Stimulated activated CD8-positive, alpha-beta memory T cell treated with anti-CD3 and anti-CD28 coated beads, Interleukin-15, amount 100 ng/mL, for 1 hour (primary cell): ENCODE measurements around the gene PDGFD.

Source experiments
- DNase-seq: peaks from one replicate; pipeline ENCODE4 v3.0.0-alpha.2; 2020; ENCODE audit warnings: low read depth

PDGFD gene

DNA sequence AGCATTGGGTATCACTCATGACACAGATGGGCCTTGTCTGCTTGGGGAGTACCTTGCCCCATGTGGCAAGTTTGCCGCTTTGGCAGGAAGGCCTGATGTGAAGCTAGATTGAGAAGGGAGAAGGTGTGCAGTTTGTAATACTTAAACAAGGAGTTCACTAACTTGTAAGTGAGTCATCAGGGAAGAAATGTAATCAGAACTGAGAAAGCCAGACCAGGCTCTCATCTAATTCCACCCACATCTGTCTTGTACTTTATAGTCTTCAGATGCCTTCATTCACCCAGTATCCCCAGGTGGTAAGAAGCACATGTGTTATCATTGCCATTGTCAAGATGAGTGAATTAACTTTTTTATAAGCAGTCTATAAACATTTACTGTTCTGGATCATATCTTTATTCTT lies 243.5 kb downstream of the PDGFD start:
- DNase-seq, result no peak

GRCh38 chr11:103910721-103911120 lies 253.2 kb downstream of the PDGFD start:
- DNase-seq, result no peak

GRCh38 chr11:103907548-103908455 lies 256.1 kb downstream of the PDGFD start:
- DNase-seq, result no peak

DNA sequence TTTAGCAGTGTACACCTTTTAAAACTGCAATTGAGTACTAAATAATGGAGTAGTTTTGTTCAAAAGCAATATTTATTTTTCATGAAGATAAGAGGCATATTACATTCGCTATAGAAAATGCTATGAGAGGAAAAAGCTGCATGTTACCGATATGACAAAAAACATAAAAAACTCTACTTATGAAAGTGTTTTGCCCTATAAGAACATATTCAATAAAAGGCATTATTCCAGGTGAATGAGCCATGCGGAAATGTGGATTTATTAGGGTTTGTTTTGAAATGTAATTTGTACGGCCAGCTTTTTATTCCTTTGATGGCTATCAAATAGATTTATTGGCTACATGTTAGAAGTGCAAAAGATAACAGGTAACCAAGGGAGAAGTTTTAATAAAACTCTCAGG lies 256.8 kb downstream of the PDGFD start:
- no peak for DNase-seq

DNA sequence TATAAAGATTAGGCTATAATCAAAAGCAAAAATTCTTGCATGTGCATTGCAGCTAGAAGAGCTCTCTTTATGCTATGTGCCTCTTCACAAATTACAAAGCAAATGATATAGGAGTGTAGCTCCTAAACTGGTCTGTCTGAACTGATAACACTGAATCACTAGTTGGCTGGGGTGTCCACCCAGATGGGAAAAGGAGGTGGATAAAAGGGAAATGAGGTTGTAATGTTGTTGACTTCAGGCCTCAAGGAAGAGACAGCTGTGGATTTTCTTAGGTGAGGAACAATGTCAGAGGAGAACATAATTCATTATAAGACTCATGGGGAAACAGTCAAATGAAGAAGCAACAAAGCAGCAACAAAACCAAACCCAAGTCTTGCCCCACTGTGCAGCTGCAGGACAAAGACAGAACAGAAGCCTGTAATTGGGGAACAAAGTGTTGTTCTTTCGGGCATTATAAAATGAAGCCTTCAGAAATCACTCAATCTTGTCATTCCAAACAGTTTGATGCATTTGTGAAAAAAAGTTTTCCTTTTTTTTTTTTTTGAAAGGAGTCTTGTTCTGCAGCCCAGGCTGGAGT lies 257.6 kb downstream of the PDGFD start:
- no peak for DNase-seq

DNA sequence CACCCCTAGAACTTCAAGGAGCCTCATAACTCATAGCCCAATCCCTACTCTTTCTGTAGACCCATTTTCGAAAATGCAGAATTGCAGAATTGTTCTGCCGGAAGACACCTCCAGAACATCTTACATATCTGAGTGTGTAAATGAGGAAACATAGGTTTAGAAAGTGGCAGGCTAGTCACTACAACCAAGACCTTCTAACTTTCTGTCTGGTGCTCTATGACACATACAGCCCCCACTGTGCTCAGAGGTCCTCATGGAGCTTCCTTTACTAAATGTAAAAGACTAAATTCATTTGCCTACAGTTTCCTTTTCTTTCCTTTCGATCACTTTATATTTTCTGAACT lies 259.7 kb downstream of the PDGFD start:
- DNase-seq, result no peak

GRCh38 chr11:103903621-103904323 lies 260.2 kb downstream of the PDGFD start:
- DNase-seq, result no peak

DNA sequence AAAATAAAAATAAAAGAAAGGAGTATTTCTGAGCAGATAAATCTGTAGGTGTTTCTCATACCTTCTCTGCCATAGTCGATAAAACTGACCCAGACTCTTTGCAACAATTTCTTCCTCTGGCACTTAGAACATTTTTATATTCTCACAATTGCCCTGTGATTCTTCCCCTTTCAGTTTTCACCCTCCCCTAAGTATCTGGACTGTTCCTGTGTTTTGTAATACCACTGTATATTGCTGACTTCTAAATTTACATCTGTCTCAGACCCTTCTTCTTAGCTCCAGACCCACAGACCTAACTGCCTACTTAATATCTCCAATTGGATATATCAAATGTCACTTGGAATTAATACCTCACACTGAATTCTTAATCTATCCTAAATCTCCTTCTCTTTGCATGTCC lies 261.0 kb downstream of the PDGFD start:
- no peak for DNase-seq

DNA sequence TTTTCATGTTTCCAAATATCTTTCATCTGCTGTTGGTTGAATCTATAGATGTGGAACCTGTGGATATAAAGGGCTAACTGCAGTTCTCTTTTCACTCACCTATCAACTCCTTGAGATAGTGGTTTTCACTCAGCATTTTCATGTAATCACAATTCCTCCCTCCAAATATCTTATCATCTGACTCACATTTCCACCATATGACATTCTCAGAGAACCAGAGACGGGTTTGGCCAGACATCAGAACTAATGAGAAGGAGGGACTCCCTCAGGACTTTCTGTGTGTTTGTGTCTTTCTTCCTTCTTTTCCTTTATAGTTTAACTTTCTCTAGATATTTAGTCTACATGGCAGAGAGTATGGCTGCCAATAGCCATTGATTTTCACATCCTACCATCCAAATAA lies 262.3 kb downstream of the PDGFD start:
- no peak for DNase-seq

- DNase-seq, result no peak
These were observed 265.2 kb downstream of the PDGFD start for GRCh38 chr11:103898577-103899336.

GRCh38 chr11:103898065-103898464 lies 265.9 kb downstream of the PDGFD start:
- no peak for DNase-seq

GRCh38 chr11:103897160-103897936 lies 266.6 kb downstream of the PDGFD start:
- DNase-seq, result no peak

- DNase-seq, result no peak
These were observed 268.8 kb downstream of the PDGFD start for GRCh38 chr11:103895106-103895505.

DNA sequence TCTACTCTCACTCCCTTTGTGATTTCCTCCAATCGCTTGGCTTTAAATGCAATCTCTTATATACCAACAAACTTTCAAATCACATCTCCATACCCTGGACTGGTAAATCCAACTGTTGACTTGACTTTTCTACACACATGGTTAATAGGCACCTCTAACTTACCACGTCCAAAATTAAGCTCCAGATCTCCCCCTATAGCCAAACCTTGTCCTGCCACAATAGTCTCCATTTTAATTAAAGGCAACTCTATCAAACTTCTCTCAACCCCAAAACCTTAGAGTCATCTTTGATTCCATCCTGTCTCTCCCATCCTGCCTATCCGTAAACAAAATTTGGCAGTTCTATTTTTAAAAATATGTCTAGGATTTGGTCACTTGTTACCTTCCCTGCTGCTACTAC lies 269.3 kb downstream of the PDGFD start:
- no peak for DNase-seq

DNA sequence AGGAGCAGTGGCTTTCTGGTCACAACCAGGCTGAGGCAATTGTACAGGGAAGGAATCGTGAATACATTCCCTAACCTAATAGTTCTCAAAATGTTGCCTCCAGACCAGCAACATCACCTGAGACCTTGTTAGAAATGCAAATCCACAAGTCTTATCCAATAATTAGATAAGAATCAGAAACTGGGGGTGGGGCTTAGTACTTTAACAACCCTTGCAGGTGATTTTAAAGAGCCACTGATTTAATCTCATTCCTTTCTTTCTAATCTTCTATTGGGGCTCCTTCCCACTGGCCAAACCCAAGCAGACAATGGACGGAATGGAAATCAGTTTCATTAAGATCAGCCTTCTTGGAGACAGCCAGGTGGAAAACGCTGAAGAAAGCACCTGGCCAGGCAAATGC lies 269.9 kb downstream of the PDGFD start:
- no peak for DNase-seq

- DNase-seq, result no peak
These were observed 270.6 kb downstream of the PDGFD start for GRCh38 chr11:103893371-103893770.

DNA sequence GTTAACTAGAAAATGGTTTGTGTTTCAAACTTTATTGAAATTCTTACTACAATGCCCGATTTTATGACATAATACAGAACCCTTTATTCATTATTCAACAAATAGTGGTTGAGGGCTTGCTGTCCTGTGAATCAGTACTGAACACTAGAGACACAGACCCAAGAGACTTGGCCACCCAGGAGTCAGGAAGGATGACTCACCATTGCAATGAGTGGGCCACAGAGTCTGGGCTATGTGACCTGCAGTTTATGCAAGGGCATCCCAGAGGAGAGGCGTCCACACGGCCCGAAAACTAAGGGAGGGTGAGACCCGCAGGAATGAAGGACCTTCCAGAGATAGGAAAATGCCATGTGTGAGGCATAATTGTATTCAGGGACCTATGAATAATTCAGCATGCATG lies 271.3 kb downstream of the PDGFD start:
- no peak for DNase-seq

DNA sequence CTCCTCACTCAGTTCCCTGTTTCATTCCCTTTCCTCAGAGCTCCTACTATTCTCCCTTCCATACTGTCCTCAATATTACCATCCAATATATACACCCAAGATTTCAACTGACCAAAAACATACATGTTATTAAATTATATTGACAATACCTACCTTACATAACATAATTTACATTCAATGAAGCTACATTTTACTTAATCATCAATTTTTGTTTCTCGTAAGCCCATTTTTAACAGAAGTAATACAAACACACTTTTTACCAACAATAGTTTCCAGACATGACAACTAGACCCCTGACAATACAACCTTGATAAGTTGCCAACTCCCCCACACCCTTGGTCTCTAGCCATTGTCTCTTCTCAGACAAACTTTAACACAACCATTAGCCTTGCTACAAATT lies 273.3 kb downstream of the PDGFD start:
- no peak for DNase-seq

DNA sequence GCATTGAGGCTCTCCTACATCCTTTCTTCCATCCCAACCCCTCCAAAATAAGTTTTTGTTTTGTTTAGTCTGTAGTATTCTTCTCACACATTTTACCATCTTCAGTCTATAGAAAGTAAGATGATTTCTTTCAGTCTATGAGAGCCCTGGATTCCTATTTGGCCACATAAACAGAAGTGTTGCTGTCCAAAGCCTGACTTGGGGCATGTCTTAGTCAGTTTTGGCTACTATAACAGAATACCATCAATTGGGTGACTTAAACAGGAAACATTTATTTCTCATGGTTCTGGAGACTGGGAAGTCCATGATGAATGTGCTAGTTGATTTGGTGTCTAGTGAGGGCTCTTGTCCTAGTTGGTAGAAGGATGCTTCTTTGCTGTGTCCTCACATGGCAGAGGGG lies 274.3 kb downstream of the PDGFD start:
- no peak for DNase-seq

GRCh38 chr11:103888541-103888951 lies 275.4 kb downstream of the PDGFD start:
- no peak for DNase-seq

DNA sequence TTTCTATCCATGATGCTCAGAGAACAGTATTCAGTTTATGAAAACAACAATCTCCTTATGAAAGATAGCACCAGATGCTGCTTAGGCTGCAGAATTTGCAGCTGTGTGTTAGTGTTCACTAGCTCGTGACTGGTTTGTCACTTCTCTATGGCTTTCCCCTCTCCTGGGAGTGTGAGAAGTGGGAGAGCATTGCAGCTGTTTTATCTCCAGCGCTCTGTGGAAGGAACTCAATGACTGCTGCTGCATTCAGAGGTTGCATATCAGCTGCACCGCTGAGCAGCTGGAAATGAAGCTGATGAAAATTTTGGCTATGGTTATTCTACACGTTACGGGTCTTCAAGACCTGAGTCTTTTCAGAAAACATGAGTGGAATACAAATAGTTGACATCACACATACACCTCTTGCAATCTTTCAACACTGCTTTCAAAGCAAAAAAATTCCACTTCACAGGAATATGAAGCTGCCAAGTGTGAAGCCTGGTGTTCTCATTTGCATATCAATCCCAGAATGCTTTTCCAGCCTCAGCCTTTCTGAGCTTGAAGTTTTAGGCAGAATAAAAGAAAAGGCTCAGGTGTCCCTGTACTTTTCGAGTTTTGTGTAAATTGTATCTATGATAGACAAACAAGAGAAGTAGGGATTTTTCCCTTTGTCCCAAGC lies 276.8 kb downstream of the PDGFD start:
- DNase-seq, result no peak
